HG03025 (cell line): ENCODE measurements around the gene RB1.
"Not testable (repeated sequence)": the region's sequence is repeated elsewhere in the genome, so short reads cannot be mapped to it uniquely, and the experiment has no call there.

Source experiments
- ATAC-seq: cut with Tn5 transposase; IDR thresholded peaks from one replicate; pipeline ENCODE4 v1.9.1; 2021; ENCODE audit warnings: mild to moderate bottlenecking, moderate library complexity; ENCODE audit not compliant: unreplicated experiment, low FRiP score

The RB1 gene

GRCh38 chr13:48296528-48296927, 7.0 kb upstream of the RB1 start:
- ATAC-seq: no peak

DNA sequence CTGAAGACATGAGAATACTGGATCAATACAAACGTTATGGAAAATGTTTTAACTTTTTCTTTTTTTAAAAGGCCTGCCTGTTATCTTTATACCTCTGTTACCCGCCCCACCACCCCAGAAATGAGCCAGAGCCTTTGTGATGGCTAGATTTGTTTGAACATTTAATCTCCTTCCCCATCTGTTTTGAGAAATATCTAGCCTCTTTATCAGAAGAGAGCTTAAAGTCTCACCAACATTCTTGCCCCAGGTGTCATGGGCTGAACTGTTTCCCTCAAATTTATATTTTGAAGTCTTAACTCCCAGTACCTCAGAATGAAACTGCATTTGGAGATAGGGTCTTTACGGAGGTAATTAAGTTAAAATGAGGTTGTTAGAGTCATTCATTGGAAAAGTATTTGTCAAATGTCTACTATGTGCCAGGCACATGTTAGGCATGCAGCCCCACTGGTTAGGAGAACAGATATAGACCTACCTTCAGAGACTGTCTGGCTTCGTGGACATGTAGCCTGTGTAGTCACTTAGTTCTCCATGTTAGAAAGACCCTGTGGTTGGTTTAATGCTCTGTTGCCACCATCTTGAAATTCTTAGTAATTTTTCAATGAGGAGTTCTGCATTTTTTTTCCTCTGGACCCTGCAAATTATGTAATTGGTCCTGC, 6.3 kb upstream of the RB1 start:
- ATAC-seq: no peak

DNA sequence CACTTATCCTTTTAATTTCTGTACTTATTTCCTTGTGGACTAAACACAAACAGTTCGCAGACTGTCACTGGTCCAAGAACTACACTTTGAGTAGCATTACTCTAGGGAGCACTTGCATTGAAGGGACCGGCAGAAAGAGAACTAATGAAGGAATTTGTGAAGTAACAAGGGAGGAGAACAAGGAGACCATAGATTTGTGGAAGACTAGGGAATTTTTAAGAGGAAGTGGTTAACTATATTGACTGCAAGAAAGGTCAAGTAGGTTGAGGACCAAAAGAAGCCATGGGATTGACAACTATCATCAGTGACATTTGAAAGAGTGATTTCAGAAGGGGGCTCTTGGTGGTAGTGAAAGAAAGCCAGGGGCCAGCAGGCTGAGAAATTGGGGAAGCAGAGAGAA, 4.0 kb upstream of the RB1 start:
- ATAC-seq: no peak

GRCh38 chr13:48302871-48303358, 636 bp upstream of the RB1 start:
- ATAC-seq: no peak

GRCh38 chr13:48304143-48304876, 759 bp downstream of the RB1 start:
- peak; percentile 61 for ATAC-seq

DNA sequence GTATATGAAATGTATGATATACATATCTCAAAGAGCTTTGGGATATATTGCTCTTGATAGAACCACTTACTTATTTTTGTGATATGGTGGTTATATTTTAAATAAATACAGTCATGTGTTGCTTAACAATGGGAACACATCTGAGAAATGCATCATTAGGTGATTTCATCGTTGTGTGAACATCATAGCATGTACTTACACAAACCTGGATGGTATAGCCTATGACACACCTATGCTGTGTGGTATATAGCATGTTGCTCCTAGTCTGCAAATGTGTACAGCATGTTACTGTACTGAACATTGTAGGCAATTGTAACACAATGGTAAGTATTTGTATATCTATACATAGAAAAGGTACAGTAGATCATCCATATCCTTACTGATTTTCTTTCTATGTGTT, 7.7 kb downstream of the RB1 start:
- ATAC-seq: no peak

DNA sequence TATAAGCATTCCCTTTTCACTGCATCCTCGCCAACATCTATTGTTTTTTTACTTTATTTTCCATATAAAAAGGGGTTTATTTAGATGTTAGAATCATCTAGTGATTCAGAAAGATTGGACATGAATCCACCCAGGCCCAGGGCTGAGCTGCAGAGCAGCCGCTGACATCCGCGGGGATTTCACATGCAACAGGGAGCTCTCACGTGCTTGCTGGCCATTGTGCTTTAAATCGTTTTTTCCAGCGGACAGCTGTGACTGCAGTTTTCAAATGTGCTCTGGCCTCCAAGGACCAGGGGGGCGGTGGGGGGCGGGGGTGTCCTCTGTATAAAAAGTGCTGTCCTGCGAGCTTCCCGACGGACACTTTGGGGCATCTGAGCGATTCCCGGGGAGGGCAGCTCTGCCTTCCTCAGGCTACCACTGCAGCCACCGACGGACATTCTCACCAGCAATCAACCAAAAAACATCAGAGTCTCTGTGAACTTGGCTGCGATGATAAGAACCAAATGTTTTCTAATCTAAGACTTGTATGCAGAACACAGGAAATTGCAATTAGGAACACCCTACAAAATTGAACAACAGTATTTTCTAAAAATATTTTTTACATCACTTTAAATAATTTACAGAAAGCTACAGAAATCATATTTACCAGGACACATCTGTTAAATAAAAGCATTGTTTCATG, 12.6 kb downstream of the RB1 start:
- ATAC-seq: no peak

- no peak for ATAC-seq
These were observed 13.4 kb downstream of the RB1 start for GRCh38 chr13:48316826-48317510.

DNA sequence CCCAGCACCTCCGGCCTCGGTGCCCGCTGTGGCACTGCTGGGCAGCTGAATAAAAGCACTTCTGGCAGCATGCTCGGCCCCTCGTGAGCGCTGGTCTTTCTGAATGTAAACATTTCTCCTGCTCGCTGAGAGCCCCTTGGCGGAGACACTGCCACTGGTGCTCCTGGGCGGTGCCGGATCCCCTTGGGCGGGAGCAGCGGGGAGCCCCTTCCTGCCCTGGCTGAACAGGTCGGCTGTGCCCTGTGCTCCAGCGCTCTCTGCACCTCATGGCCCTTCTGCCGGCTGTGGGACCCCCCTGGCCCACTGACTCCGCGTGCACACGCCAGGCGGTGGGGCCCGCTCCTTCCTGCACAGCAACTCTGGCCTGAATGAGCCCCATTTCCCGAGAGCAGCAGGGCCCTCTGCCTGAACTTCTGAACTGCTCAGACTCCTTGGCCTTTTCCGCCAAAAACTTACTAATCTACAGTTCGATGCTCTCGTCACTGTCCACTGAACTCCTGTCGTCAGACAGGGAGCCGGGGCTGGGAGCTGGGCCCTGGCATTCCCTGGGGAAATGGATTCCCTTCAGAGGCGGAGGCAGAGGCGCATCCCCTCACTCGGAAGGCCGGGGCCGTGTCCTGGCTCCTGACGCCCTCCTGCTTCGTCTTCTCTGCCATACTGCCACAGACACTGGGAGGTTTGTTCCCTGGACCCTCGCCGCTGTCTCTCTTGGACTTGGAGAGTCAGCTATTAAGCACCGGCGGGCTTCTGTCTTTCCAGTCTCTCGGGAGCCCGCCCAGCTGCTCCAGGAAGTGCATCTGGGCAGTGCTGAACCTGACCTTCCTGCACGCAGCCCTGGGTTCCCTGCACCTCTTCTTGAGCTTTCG, 14.2 kb downstream of the RB1 start:
- ATAC-seq: no peak

GRCh38 chr13:48318377-48318811, 14.8 kb downstream of the RB1 start:
- no peak for ATAC-seq

DNA sequence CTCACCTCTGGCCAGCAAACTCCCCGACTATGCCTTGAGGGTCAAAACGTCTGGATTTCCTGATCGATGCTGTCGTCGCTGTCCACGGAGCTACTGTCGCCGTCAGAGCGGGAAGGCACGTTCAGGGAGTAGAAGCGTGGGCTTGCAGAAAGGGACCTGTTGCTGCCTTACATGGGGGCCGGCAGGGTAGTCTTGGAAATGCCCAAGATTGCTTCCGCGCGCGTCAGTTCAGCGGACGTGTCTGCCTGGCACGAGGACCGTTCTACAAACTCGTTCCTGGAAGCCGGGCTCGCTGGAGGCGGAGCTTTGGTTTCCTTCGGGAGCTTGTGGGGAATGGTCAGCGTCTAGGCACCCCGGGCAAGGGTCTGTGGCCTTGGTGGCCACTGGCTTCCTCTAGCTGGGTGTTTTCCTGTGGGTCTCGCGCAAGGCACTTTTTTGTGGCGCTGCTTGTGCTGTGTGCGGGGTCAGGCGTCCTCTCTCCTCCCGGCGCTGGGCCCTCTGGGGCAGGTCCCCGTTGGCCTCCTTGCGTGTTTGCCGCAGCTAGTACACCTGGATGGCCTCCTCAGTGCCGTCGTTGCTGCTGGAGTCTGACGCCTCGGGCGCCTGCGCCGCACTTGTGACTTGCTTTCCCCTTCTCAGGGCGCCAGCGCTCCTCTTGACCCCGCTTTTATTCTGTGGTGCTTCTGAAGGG, 15.4 kb downstream of the RB1 start:
- ATAC-seq: no peak

GRCh38 chr13:48319531-48320398, 16.2 kb downstream of the RB1 start:
- ATAC-seq: no peak

DNA sequence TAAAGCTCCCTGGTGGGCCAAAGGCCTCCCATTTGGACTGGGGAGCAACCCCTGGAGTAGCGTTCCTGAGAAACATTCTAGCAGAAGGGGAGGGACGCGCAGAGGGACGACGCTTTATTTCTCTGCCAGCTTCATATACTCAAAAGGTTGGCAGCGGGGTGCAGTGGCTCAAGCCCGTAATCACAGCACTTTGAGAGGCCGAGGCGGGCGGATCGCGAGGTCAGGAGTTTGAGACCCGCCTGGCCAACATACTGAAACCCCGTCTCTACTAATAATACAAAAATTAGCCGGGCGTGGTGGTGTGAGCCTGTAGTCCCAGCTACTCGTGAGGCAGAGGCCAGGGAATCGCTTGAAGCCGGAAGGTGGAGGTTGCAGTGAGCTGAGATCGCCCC, 16.8 kb downstream of the RB1 start:
- no peak for ATAC-seq

GRCh38 chr13:48320891-48321510, 17.4 kb downstream of the RB1 start:
- ATAC-seq: no peak

GRCh38 chr13:48322294-48322693, 18.7 kb downstream of the RB1 start:
- ATAC-seq: no peak

DNA sequence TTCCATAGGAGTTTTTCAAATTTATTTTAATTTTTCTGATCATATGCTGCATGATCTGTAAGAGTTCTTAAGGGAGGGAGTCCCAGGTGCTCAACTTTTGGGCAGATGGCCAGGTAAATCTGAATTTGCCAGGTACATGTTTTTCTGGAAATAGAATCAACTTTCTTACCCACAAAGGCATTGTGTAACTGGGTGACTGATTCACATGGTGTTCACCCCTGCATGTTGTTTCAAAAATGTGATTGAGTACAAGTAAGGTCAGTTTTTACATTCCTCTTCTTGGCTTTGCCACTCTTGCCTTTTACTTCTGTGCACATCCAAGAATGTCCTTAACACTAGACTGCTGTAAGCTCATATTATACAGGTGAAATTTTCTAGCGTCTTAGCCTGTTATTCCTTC, 30.4 kb downstream of the RB1 start:
- no peak for ATAC-seq

GRCh38 chr13:48334534-48335127, 31.1 kb downstream of the RB1 start:
- ATAC-seq: no peak

DNA sequence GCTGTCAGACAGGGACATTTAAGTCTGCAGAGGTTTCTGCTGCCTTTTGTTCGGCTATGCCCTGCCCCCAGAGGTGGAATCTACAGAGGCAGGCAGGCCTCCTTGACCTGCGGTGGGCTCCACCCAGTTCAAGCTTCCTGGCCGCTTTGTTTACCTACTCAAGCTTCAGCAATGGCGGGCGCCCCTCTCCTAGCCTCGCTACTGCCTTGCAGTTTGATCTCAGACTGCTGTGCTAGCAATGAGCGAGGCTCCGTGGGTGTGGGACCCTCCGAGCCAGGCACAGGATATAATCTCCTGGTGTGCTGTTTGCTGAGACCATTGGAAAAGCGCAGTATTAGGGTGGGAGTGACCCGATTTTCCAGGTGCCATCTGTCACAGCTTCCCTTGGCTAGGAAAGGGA, 35.6 kb downstream of the RB1 start:
- not testable (repeated sequence) for ATAC-seq
